ENCODE results near the gene CAV1. TPM values are rescaled to one million over a fixed set of nuclear protein-coding genes. Genes with fewer than 3 reads are reported as not detected.
"Not testable (repeated sequence)": the region's sequence is repeated elsewhere in the genome, so short reads cannot be mapped to it uniquely, and the experiment has no call there.

CAV1 gene, protein sequence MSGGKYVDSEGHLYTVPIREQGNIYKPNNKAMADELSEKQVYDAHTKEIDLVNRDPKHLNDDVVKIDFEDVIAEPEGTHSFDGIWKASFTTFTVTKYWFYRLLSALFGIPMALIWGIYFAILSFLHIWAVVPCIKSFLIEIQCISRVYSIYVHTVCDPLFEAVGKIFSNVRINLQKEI
- 695 TPM for total RNA-seq
- long read RNA-seq, transcript CAV1-201 (3 exons, 2,704 nt), result minor isoform, 71 of 1,538 reads
- long read RNA-seq, transcript CAV1-206 (3 exons, 1,653 nt), result minor isoform, 256 of 1,538 reads
- long read RNA-seq, transcript CAV1-203 (3 exons, 845 nt), result minor isoform, 44 of 1,538 reads
- long read RNA-seq, transcript CAV1-202 (2 exons, 2,628 nt), result major isoform, 1,099 of 1,538 reads
- long read RNA-seq, partial matches to known transcripts, result 0 of 1,538 reads
- long read RNA-seq, other reads (novel, unspliced or antisense), result 67 of 1,538 reads

DNA sequence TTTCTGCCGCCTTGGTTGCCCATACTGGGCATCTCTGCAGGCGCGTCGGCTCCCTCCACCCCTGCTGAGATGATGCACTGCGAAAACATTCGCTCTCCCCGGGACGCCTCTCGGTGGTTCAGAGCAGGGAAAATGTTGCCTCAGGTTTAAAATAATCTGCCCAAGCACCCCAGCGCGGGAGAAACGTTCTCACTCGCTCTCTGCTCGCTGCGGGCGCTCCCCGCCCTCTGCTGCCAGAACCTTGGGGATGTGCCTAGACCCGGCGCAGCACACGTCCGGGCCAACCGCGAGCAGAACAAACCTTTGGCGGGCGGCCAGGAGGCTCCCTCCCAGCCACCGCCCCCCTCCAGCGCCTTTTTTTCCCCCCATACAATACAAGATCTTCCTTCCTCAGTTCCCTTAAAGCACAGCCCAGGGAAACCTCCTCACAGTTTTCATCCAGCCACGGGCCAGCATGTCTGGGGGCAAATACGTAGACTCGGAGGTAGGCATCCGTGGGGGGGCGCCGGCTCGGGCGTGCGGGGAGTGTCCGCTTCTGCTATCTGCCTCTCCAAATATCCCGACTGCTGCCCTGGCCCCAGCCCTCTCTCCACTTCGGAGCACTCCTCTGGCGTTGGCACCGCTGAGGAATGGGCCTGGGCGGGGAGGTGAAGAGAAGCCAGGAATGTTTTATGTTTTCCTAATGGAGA lies at the start of gene CAV1:
CAV1 (plus strand) TSS at position 428 of the 689 bp plus-strand sequence; CDS start at position 455, 27 bp downstream.
- Histone ChIP-seq H3K36me3 (no peaks in the 10 kb centered on the region), H3K27ac (peak within 1 kb of the TSS; percentile 90), H3K9me3 (no peaks in the 10 kb centered on the region), H3K27me3 (no peaks in the 10 kb centered on the region), H3K4me1 (peaks cover 11% of the 10 kb centered on the region), H3K4me3 (peak within 1 kb of the TSS; percentile 68)
- intact Hi-C loops (cut with DNase I), result loop anchor here (10.0 kb wide), 2 partner anchors 50 to 260 kb away; no protein-coding TSS in a partner anchor
- TF ChIP-seq, protein P1, sequence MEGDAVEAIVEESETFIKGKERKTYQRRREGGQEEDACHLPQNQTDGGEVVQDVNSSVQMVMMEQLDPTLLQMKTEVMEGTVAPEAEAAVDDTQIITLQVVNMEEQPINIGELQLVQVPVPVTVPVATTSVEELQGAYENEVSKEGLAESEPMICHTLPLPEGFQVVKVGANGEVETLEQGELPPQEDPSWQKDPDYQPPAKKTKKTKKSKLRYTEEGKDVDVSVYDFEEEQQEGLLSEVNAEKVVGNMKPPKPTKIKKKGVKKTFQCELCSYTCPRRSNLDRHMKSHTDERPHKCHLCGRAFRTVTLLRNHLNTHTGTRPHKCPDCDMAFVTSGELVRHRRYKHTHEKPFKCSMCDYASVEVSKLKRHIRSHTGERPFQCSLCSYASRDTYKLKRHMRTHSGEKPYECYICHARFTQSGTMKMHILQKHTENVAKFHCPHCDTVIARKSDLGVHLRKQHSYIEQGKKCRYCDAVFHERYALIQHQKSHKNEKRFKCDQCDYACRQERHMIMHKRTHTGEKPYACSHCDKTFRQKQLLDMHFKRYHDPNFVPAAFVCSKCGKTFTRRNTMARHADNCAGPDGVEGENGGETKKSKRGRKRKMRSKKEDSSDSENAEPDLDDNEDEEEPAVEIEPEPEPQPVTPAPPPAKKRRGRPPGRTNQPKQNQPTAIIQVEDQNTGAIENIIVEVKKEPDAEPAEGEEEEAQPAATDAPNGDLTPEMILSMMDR (IDR thresholded peaks at IDR 0.05), result peak; percentile 25
- DNase-seq (peak; percentile 89), ATAC-seq (peak; percentile 76)

DNA sequence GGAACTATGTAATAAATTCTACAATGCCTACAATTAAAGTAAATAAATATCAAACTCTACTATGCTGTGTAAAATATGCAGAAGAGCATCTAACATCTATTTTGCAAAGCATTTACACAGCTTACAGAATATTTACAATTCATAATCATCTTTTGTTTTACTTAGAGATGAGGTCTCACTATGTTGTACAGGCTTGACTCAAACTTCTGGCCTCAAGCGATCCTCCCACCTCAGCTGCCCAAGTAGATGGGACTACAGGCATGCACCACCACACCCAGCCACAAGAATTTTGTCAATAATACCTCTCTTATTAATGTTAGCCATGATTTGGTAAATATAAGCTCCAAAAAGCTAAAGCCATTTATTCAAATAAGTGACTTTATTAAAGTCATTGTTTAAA lies 47.2 kb upstream of the CAV1 start:
- no peaks in the 10 kb centered on the region for H3K27me3 ChIP-seq
- H3K9me3 ChIP-seq, result no peaks in the 10 kb centered on the region
- TF ChIP-seq, protein P1 (IDR thresholded peaks at IDR 0.05), result no peak
- intact Hi-C loops (cut with DNase I), result no loop called here
- H3K36me3 ChIP-seq, result no peaks in the 10 kb centered on the region
- ATAC-seq (no peak), DNase-seq (no peak)
- H3K4me1 ChIP-seq, result no peaks in the 10 kb centered on the region
- no peak overlapping the region for H3K4me3 ChIP-seq
- no peak overlapping the region for H3K27ac ChIP-seq

DNA sequence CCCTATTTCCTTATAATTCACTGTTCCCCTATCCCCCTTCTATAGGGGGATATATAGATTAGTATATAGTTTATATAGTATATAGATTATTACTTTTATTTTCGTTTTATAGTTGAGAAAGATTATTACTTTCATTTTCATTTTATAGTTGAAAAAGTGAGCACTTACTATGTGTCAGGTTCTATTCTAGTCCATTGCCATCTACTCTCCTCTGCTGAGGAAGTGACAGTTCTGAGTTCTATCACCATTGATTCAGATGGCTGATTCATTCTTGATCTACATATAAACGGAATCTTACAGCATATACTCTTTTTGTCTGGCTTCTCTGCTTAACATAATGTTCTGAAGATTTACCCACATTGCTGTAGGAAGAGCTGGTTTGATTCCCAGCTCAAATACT lies 46.0 kb upstream of the CAV1 start:
- ATAC-seq, result no peak
- TF ChIP-seq, protein P1 (IDR thresholded peaks at IDR 0.05), result no peak
- Histone ChIP-seq H3K27me3 (no peaks in the 10 kb centered on the region), H3K4me1 (no peaks in the 10 kb centered on the region), H3K36me3 (no peaks in the 10 kb centered on the region), H3K27ac (no peak overlapping the region), H3K9me3 (no peaks in the 10 kb centered on the region), H3K4me3 (no peak overlapping the region)
- no peak for DNase-seq
- intact Hi-C loops (cut with DNase I), result no loop called here

DNA sequence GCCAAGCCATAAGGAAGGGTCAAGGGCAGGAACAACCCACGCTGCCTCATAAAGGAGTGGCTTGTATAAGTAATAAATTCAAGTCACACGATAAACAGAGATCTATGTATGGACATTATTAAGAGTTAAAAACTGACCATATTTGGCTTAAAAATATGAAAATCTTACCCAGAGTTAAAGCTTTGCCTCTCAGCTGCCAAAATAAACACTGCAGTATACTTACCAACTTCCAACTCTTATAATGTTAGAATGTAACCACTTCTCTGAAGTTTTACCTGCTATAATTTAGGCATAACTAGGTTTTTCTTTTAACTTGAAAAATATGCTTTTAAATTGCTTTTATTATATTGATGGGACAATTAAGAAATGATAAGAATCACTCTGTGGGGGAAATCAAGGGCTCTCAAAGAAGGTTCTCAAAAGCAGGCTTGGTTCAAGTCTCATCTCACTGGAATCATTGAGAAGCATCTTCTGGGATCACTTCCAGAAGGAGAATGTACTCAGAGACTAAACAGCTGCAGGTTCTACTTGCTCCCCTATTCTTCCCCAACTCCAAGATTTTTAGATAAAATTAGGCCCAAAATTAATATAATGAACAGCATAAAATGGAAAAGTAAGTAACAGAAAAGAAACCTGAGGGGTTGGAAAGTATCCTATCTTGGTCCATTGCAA lies 41.4 kb upstream of the CAV1 start:
- DNase-seq (no peak), ATAC-seq (no peak)
- intact Hi-C loops (cut with DNase I), result no loop called here
- Histone ChIP-seq H3K27me3 (no peaks in the 10 kb centered on the region), H3K27ac (no peak overlapping the region), H3K4me1 (no peaks in the 10 kb centered on the region), H3K4me3 (no peak overlapping the region), H3K36me3 (no peaks in the 10 kb centered on the region), H3K9me3 (no peaks in the 10 kb centered on the region)
- TF ChIP-seq, protein P1 (IDR thresholded peaks at IDR 0.05), result no peak

DNA sequence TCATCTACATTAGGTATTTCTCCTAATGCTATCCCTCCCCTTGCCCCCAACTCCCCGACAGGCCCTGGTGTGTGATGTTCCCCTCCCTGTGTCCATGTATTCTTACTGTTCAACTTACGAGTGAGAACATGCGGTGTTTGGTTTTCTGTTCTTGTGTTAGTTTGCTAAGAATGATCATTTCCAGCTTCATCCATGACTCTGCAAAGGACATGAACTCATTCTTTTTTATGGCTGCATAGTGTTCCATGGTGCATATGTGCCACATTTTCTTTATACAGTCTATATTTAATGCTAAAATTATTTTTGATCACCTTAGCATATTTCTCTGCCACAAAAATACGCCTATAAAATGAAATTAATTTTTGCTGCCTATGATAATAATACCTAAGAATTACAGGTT lies 40.4 kb upstream of the CAV1 start:
- H3K4me3 ChIP-seq; ATAC-seq; intact Hi-C loops (cut with DNase I); DNase-seq; H3K9me3 ChIP-seq; H3K4me1 ChIP-seq; H3K27me3 ChIP-seq; H3K27ac ChIP-seq; H3K36me3 ChIP-seq: not testable (repeated sequence)

Measured in upper lobe of right lung (tissue), 1 donor.